HG02970 (cell line): ENCODE data around the gene NID1.

Source experiments
- ATAC-seq: cut with Tn5 transposase; IDR thresholded peaks from one replicate; pipeline ENCODE4 v1.9.1; 2021; ENCODE audit warnings: mild to moderate bottlenecking, moderate library complexity, moderate number of reproducible peaks; ENCODE audit not compliant: unreplicated experiment, low FRiP score

The NID1 gene

GRCh38 chr1:236069796-236070195, 4.9 kb upstream of the NID1 start:
- ATAC-seq: no peak

- no peak for ATAC-seq
Measured at GRCh38 chr1:236067854-236068454, 3.1 kb upstream of the NID1 start.

DNA sequence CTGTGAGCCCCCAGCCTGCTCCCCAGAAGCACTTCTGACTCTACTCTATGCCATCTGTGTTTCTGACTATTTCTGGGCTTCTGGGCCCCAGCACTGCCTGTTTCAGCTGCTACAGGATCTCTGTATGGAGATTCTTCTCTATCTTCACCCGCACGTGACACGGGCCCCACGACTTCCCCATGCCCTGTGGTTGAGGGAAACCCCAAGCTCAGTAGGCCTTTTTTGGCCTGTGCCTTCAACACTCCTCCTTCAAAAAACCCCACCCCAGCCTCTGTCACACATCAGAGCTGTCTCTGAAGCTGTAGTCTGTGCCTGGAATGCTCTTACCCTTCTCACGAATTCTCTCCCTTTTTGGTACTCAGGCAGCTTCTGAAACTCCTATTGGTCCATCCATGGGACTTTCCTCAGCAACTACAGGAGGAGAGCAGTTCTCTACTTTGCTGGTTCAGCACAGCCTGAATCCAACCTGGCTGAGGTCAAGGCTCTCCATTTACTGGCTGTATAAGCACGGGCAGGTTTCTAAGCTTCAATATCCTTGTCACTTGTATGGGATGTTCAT, 2.0 kb upstream of the NID1 start:
- ATAC-seq: peak; percentile 69

GRCh38 chr1:236066054-236066453, 1.2 kb upstream of the NID1 start:
- ATAC-seq: no peak

GRCh38 chr1:236065509-236066005, 667 bp upstream of the NID1 start:
- ATAC-seq: no peak

- ATAC-seq: no peak
Measured at GRCh38 chr1:236063919-236064673, 794 bp downstream of the NID1 start.

DNA sequence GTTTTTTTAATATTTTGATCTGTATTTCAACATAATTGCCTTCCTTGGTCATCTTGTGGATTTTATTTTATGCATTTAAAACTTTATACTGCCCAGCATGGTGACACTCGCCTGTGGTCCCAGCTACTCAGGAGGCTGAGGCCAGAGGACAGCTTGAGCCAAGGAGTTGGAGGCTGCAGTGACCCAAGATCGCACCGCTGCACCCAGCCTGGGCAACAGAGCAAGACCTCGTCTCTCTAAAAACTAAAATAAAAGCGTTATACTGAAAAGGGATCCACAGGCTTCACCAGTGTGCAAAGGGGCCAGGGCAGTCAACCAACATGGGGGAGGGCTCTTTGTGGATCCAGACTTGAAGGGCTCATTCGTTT, 1.4 kb downstream of the NID1 start:
- ATAC-seq: no peak

DNA sequence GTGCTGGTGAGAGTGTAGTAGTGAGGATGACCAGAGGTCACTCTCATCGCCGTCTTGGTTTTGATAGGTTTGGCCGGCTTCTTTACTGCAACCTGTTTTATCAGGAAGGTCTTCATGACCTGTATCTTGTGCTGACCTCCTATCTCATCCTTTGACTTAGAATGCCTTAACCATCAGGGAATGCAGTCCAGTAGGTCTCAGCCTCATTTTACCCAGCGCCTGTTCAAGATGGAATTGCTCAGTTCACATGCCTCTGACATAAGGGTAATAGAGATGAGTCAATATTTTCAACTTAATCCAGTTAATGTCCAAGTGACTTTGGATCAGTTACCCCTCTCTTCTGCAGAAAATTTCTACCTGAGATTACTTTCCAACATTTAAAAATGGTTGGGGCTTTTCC, 4.6 kb downstream of the NID1 start:
- ATAC-seq: no peak

DNA sequence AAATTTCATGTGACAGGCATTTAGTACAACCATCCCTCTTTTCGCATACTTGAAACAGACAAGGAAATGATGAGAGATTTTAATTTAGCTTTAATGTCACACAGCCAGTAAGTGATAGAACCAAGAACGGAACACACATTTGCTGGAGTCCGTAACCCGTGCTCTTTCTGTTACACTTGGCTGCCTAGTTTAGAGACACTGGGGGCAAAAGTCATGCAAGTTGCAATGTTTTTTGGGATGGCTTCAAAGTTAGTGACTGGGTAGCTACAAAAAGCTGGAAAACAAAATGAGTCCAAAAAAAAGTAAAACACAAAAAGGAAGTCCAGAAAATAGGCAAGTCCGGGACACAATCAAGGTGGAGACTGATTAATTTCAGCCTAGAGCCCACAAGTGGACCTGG, 5.9 kb downstream of the NID1 start:
- no peak for ATAC-seq

- ATAC-seq: no peak
Measured at GRCh38 chr1:236058141-236058934, 6.6 kb downstream of the NID1 start.

GRCh38 chr1:236057546-236057945, 7.3 kb downstream of the NID1 start:
- no peak for ATAC-seq

DNA sequence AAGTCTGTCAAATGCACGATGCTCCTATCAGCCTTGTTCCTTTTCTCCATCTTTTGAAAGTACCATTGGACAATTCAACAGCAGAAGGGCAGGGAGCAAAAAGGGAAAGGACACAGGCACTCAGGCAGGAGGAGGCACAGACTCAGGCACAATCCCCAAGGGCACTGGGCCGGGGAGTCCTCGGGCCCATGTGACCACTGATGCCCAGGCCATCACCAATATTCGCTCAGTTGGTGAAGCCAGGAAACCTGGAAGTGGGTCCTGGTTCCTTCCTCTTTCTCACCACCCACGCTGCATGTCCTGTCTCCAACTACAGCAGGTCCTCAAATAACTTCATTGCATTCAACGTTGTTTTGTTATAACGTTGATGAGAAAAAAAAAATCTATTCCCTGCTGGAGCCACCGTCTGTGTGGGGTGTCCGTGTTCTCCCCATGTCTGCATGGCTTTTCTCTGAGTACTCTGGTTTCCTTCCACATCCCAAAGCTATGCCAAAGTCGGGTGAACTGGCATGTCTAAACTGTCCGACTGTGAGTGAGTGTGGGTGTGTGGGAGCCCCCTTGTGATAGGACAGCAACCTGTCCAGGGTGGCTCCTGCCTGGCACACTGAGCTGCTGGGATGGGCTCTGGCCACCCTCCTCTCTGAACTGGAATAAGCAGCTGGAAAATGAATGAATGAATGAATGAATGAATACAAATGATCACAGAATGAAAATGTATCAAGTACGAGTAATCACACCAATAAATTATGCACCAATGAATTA, 12.5 kb downstream of the NID1 start:
- ATAC-seq: no peak

DNA sequence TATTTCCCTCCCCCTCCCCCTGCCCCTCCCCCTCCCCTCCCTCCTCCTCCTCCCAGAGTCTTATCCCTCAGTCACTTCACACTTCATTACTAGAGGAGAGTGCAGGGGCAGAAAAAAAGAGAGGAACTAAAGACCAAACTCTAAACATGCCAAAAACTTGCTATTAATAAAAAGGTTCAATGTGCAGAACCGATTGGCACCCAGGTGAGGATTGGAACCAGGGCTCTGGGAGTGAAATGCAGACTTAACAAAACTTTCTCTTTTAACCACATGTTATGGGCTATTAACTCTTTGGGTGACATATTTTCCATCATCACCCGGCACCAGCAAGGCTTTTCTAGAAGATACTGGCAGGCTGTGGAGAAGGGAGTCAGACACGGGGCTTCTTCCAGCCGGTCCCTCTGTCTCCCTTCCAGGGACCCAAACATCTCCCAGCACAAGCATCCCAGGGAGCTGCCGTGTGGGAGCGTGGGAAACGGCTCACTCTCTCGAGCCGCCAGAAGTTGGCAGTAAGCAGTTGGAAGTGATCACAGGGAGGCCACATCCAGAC, 13.6 kb downstream of the NID1 start:
- no peak for ATAC-seq

DNA sequence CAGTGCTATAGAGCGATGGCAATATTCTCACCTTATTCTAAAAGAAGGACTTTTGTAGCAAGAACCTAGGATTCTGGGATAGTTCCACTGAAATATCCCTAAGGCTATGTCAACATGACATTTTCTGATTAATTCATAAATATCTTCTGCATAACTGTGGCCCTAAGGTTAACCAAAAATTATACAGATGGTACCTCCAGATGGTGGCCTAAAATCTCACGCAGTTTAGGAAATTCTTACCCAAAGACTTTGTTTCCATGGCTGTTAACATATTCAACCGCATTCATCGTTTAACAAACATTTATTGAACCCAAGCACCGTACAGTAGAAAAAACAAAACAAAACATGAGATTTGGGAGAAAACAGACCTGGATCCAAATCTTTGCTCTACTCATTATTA, 19.1 kb downstream of the NID1 start:
- no peak for ATAC-seq

DNA sequence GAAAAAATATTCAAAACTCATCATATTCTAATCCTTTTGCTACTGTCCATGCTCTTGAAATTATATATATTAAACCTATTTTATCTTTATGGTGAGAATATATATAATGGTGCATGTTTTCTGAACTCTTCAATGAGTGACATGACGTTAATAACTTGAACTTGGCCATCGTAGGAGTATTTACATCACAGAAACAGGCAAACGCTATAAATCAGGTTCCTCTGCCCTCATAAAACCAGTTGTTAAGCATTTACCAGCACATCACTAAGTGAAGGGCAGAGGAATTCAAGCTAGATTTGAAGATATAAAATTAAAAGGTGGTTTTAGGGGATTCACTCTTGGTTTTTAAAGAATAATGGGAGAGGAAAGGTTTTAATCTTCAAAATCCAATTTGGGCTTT, 20.5 kb downstream of the NID1 start:
- ATAC-seq: no peak

DNA sequence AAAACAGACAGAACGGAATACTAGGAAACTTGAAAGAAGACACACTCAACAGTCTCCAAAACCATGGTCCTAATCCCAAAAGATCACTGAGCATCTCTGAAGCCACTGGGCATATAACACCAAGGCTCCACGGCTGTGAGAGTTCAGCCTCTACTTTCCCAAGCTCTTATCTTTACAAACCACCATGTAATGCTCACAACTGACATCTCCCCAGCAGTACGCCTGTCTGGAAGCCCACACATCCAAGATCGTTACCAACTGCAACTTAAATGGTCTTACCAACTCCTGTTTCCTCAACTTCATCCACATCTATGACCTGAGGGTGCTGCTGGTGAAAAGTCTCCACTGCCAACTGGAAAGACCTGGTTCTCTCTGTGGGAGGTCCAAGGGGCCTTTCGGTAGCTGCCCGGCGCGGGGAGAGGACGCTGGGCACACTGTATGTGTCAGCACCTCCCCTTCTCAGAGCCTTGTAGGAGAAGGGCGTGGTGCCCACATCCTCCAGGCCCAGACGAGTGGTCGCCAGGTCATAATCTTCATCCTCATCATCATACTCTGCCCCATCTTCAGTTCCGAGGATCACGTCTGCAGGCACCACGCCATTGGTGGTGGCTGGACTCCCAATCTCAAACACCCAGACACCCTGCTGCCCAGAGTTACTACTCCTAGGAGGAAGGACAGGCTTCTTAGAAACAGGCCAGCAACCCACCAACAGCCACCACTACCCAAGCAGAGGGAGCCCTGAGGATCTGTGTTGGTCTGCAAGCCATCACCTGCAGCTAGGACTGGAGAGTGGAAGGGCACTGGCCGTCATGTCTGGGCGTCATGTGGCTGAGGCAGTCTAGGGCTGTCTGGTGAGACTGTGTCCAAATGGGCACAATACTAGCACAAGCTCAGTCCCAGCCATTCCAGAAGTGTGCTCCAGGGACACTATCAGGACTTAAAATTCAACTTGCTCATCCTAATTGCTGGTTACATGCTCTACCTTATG, 23.0 kb downstream of the NID1 start:
- ATAC-seq: no peak

DNA sequence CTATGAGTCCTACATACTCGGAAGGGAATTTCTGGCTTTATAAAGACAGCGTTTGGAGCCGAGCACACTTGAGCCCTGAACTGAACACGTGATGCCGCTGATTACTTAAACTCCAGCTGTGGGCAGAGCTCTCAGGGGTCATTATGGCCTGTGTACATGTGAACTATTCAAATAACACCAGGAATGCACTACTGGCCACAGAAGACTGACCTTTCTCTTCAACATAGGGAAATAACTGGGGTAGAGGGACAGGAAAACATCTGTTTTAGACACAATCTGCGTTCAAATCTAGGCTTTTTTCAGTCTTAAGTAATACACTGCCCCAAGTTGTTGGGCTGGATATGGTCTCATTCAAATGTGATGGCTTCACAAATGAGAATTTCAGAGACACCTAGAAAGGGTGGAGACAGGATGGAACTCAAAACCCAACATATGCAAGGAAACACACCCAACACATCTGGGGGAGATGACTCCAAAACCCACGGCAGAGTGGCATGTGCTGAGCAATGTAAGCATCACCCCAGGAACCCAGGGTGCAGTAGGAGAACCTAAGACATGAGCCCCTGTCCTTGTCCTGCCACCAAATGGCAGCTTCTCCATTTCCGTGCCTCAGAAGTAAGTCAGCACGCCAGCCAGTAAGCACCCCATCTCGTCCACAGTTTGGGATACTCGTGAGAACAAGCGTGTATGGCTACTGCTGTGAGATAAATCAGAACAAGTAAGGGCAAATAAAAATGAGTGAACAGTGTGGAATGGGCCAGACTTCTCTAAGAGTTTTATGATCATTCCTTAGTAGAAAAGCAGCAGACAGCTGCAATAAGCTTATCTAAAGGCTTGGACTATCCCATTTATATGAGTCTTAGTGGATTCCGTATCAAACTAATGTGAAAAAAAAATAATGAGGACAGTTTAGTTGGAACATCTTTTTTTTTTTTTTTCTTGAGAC, 24.9 kb downstream of the NID1 start:
- ATAC-seq: no peak

DNA sequence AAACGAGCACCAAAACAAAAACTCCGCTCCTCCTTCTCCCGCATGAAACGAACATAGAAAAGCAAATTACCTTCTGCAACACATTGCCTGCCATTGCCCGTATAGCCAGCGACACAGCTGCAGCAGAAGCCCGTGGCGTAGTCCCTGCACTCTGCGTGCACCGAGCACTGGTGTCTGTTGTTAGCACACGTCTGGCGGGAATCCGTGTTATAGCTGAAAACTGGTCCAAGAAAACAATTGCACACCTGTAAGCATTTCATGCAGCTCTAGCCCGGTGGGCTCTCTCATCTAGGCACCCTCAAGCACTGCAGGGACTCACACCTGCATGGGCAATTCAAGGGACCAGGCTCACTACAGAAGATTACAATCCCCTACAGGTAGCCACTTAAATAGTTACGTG, 26.9 kb downstream of the NID1 start:
- no peak for ATAC-seq
